C4-2B (cell line): ENCODE measurements around the gene VWCE.

Experiments used
- ZFX ChIP-seq: fragments of 450-650 bp; IDR thresholded peaks from 2 replicates; pipeline ENCODE4 v1.6.1; 2017
- TF ChIP-seq, protein P1 (sequence below): fragments of 450-650 bp; conservative IDR thresholded peaks from 2 replicates; pipeline ENCODE4 v1.5.1; 2017; ENCODE audit warnings: mild to moderate bottlenecking

DNA sequence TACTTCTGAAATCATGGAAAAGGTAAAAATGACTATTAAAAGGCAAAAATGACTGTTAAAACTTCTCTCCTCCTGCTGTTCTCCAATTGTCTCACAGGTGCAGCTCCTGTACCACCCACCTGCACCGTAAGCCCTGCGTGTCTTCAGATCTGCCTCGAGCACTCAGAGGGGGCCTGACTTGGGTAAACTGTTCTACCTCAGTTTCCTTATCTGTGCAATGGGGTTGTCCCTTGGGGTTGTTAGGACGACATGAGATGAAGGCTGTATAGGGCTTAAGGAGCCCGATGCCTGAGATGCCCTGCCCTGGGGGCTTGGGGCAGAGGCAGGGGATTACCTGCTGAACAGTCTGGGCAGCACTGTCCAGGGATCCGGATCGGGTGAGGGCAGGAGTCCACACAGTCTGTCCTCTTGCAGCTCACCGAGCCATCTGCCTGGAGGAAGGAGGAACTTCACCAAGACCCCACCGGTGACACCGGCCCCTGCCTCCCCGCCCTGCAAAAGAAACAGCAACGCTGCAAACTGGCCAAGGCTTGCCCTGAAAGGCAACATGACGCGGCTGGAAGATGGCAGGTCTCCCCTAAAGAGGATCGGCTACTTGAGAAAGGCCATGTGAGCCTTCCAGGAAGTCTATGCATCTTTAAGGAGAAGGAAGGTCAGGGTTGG is 26.4 kb downstream of the VWCE start:
- TF ChIP-seq, protein P1, sequence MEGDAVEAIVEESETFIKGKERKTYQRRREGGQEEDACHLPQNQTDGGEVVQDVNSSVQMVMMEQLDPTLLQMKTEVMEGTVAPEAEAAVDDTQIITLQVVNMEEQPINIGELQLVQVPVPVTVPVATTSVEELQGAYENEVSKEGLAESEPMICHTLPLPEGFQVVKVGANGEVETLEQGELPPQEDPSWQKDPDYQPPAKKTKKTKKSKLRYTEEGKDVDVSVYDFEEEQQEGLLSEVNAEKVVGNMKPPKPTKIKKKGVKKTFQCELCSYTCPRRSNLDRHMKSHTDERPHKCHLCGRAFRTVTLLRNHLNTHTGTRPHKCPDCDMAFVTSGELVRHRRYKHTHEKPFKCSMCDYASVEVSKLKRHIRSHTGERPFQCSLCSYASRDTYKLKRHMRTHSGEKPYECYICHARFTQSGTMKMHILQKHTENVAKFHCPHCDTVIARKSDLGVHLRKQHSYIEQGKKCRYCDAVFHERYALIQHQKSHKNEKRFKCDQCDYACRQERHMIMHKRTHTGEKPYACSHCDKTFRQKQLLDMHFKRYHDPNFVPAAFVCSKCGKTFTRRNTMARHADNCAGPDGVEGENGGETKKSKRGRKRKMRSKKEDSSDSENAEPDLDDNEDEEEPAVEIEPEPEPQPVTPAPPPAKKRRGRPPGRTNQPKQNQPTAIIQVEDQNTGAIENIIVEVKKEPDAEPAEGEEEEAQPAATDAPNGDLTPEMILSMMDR = no peak
- TF ChIP-seq ZFX = no peak
